Kidney (tissue), 14 donors: ENCODE data around the gene GASK1B. TPM values are rescaled to one million over a fixed set of nuclear protein-coding genes. Genes with fewer than 3 reads are reported as not detected.

Source experiments
- DNase-seq, 5 donors: peaks; one replicate each; pipeline ENCODE4 v3.0.0-alpha.2; 2013 to 2020
- FAIRE-seq: peaks from 2 replicates; lab custom pipeline; 2012; peaks lifted over from hg19 to GRCh38; lab: Jason Lieb, UNC
- H3K27ac ChIP-seq, 2 donors: one replicate each; pipeline ENCODE4 v1.7.0; 2013; ENCODE audit warnings: low read depth in 2 of 2, low read length in 2 of 2, inconsistent platforms in 1 of 2
- H3K27me3 ChIP-seq: one replicate; pipeline ENCODE4 v1.7.1; 2013; ENCODE audit warnings: low read length, inconsistent platforms; ENCODE audit not compliant: control insufficient read depth, insufficient read depth
- H3K36me3 ChIP-seq, 3 donors: one replicate each; pipeline versions ENCODE4 v1.7.0 to v1.7.1; 2013; ENCODE audit warnings: low read length in 3 of 3, control low read depth in 1 of 3, inconsistent platforms in 1 of 3; ENCODE audit not compliant: insufficient read depth in 3 of 3, control insufficient read depth in 2 of 3
- H3K4me1 ChIP-seq, 3 donors: one replicate each; pipeline versions ENCODE4 v1.7.0 to v1.7.1; 2013; ENCODE audit warnings: low read length in 3 of 3, inconsistent platforms in 1 of 3, low read depth in 1 of 3; ENCODE audit not compliant: control insufficient read depth in 2 of 3, insufficient read depth in 2 of 3
- H3K4me3 ChIP-seq, 3 donors: one replicate each; pipeline versions ENCODE4 v1.7.0 to v1.8.1; 2013; ENCODE audit warnings: low read length in 3 of 3, control low read depth in 1 of 3, inconsistent platforms in 1 of 3
- H3K9ac ChIP-seq, 3 donors: one replicate each; pipeline versions ENCODE4 v1.7.0 to v1.7.1; 2013; ENCODE audit warnings: low read length in 3 of 3, control low read depth in 1 of 3, inconsistent platforms in 1 of 3
- H3K9me3 ChIP-seq, 3 donors: one replicate each; pipeline versions ENCODE4 v1.7.0 to v1.7.1; 2013; ENCODE audit warnings: low read length in 3 of 3, control low read depth in 1 of 3, inconsistent platforms in 1 of 3; ENCODE audit not compliant: control insufficient read depth in 2 of 3, insufficient read depth in 1 of 3
- CTCF ChIP-seq: IDR thresholded peaks from 3 replicates; pipeline ENCODE4 v1.5.1; 2012; ENCODE audit warnings: mild to moderate bottlenecking, moderate library complexity, borderline replicate concordance; ENCODE audit not compliant: insufficient read depth; ENCODE audit errors: extremely low read depth
- intact Hi-C: fragments of 100-400 bp; cut with DNase I; formaldehyde crosslinking; loops from one replicate; pipeline ENCODE4 v1.11.1; 2022
- polyA plus RNA-seq: library from polyadenylated mRNA; stranded (reverse); fragments of 350-450 nt; fragmentation: Illumina TruSeq; extraction: RNeasy Lipid Tissue Mini Kit (QIAGEN cat#74804); gene quantifications from one replicate; pipeline ENCODE4 v1.2.3, GENCODE V29; 2014; ENCODE audit warnings: low read depth, low replicate concordance; ENCODE audit not compliant: insufficient read depth
- total RNA-seq: library from RNA; stranded (reverse); fragmentation: NEBNext Ultra II Directional; extraction: Animal tissue kit (Norgen Biotek cat#: 25700); gene quantifications from one replicate; pipeline ENCODE4 v1.2.1, GENCODE V29; 2021
- donor health status: control.
- donor health status: control.
- donor health status: control.
- donor health status: control.
- donor health status: control.
- donor health status: DM: yes; HTN: yes; CAD: no.
- donor health status: Normal renal cell carcinoma (clear cell type).

Gene GASK1B
- total and polyA plus RNA-seq, 2 donors from 2014 or later, result 6.5 to 38.6 TPM

- H3K9me3 ChIP-seq, result no peaks in the 10 kb centered on the region
- intact Hi-C loops, result no loop called here
- DNase-seq, result no peak
- no peaks in the 10 kb centered on the region for H3K27me3 ChIP-seq
- no peaks in the 10 kb centered on the region for H3K36me3 ChIP-seq
- H3K9ac ChIP-seq, result no peak overlapping the region
- peaks cover 0 to 3% (median 0%) of the 10 kb centered on the region in 3 donors for H3K4me1 ChIP-seq
- no peak for TF ChIP-seq CTCF
- no peak overlapping the region for H3K4me3 ChIP-seq
- no peak overlapping the region for H3K27ac ChIP-seq
- no peak for FAIRE-seq
Measured at GRCh38 chr4:158159718-158160094, 13.1 kb downstream of the GASK1B start.

GRCh38 chr4:158159054-158159717 is 13.6 kb downstream of the GASK1B start:
- intact Hi-C loops, result no loop called here
- Histone ChIP-seq H3K4me1 (peaks cover 0 to 3% (median 0%) of the 10 kb centered on the region in 3 donors), H3K4me3 (no peak overlapping the region), H3K36me3 (no peaks in the 10 kb centered on the region), H3K27me3 (no peaks in the 10 kb centered on the region), H3K9ac (no peak overlapping the region), H3K9me3 (no peaks in the 10 kb centered on the region), H3K27ac (no peak overlapping the region)
- DNase-seq (no peak), FAIRE-seq (no peak)
- no peak for TF ChIP-seq CTCF

GRCh38 chr4:158157412-158157811 is 15.4 kb downstream of the GASK1B start:
- no peak for DNase-seq
- Histone ChIP-seq H3K9ac (no peak overlapping the region), H3K36me3 (no peaks in the 10 kb centered on the region), H3K27me3 (no peaks in the 10 kb centered on the region), H3K27ac (no peak overlapping the region), H3K4me1 (peaks cover 0 to under 1% (median 0%) of the 10 kb centered on the region in 3 donors), H3K4me3 (no peak overlapping the region), H3K9me3 (no peaks in the 10 kb centered on the region)
- FAIRE-seq, result no peak
- intact Hi-C loops, result no loop called here
- TF ChIP-seq CTCF, result no peak
